Dermis blood vessel endothelial cell (primary cell): ENCODE measurements around the gene NOXRED1. TPM values are rescaled to one million over a fixed set of nuclear protein-coding genes. Genes with fewer than 3 reads are reported as not detected.
A peak's percentile ranks its signal among the peaks of the same experiment; 100 is the strongest.

Experiments used
- DNase-seq: peaks from one replicate; pipeline ENCODE4 v3.0.0; 2010
- total RNA-seq: library from RNA; depleted of rRNA; stranded (reverse); fragments of >200 nt; gene quantifications from 2 replicates; pipeline ENCODE4 v1.2.3, GENCODE V29; 2014

Gene NOXRED1
- total RNA-seq, 1 donor from 2014 or later = under 0.01 TPM

GRCh38 chr14:77406718-77407117 is 16.6 kb downstream of the NOXRED1 start:
- DNase-seq = no peak

GRCh38 chr14:77406086-77406485 is 17.2 kb downstream of the NOXRED1 start:
- no peak for DNase-seq

DNA sequence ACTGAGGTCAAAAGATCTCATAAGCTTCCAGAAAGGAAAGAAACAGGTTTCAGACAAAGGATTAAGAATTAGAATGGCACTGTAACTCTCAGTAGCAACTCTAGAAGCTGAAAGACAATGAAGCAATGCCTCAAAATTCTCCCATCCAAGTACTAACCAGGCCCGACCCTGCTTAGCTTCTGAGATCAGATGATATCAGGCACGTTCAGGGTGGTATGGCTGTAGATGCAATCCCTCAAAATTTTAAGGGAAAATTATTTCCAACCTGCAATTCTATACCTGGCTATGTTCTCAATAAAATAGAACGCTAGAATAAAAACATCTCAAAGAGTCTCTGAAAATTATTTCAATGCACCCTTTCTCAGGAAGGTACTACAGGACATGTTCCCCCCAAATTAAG is 19.6 kb downstream of the NOXRED1 start:
- no peak for DNase-seq

GRCh38 chr14:77400216-77400615 is 23.1 kb downstream of the NOXRED1 start:
- DNase-seq = no peak

- DNase-seq = no peak
These were observed 33.1 kb downstream of the NOXRED1 start for GRCh38 chr14:77390188-77390587.

DNA sequence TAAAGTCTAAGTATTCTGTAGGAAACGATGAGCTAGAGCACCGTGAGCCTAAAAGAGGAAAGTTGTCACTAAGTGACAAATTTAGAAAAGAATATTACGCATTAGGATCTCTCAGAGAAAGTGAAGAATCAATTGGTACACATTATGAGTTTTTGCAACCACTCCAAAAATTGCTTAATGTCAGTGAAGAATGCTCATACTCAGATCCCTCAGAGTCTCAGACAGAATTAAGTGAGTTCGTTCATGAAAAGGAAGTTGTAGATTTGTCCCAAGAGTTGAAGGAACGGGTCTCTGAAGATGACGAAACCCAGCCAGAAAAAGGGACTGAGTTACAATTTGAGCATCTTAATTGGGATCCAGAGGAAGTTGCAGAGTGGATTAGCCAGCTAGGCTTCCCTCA is 44.6 kb downstream of the NOXRED1 start:
- no peak for DNase-seq

DNA sequence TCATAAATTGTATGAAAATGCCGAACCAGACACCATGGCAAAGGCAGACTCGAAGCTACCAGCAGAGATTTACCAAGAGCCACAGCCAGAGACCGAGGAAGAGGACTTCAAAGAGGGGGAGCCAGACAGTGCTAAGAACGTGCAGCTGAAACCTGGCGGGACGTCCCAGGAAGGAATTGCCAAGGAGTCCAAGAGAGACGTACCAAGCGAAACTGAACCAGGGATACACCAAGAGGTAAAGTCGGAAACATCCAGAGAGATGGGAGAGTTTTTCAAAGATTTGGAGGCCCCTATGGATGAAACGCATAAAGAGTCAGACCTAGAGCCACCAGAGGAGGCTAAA is 45.9 kb downstream of the NOXRED1 start:
- DNase-seq = no peak

- peak; percentile 92 for DNase-seq
These were observed 46.4 kb downstream of the NOXRED1 start, which contains the start of the genes SAMD15 and TMED8 for GRCh38 chr14:77376771-77377501. TSS of gene SAMD15 (plus strand) at chr14:77377379. CDS start at chr14:77377419, 40 bp downstream. TSS of gene TMED8 (minus strand) at chr14:77377094. CDS start at chr14:77377053, 41 bp downstream.

GRCh38 chr14:77375973-77376770 is 47.2 kb downstream of the NOXRED1 start:
- peak; percentile 31 for DNase-seq

- DNase-seq = no peak
These were observed 48.0 kb downstream of the NOXRED1 start for GRCh38 chr14:77375164-77375950.

GRCh38 chr14:77372304-77372841 is 51.0 kb downstream of the NOXRED1 start:
- DNase-seq = no peak

- DNase-seq = no peak
These were observed 54.0 kb downstream of the NOXRED1 start for GRCh38 chr14:77369285-77369684.

DNA sequence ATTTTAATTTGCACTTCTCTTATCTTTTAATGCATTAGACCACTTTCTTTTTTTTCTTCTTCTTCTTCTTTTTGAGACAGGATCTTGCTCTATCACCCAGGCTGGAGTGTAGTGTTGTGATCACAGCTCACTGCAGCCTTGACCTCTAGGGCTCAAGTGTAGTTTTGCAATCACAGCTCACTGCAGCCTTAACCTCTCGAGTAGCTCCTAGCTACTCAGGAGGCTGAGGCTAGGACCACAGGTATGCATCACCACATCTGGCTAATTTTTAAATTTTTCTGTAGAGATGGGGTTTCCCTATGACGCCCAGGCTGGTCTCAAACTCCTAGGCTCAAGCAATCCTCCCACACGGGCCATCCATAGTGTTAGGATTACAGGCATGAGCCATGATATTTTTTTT is 59.2 kb downstream of the NOXRED1 start:
- DNase-seq = no peak

DNA sequence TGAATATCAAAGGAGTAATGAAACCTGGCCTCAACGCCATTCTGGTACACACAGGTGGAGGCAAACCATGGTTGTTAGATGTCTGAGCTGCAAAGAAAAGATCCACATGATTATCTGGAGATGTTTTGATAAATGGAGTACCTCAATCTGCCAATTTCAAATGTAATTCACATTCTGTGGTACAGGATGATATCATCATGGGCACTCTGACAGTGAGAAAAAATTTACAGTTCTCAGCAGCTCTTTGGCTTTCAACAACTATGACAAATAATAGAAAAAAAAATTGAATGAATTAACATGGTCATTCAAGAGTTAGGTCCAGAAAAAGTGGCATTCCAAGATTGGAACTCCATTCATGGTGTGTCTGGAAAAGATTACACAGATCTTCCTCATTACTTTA is 63.7 kb downstream of the NOXRED1 start:
- no peak for DNase-seq

DNA sequence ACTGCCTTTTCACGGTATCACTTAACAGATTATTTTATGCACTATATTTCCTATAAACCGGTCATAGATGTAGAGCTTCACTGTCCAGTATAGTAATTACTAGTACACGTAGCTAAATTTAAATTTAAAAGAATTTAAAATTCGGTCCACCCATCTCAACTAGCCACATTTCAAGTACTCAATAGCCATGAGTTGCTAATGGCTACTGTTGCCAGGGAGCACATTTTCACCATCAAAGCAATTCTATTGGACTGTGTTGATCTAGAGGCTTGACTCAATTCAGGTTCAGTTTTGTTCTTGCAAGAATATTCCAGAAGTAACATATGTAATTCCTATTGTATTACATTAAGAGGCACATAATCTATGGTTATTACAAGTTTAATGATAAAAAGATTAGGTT is 66.4 kb downstream of the NOXRED1 start:
- DNase-seq = no peak

- DNase-seq = no peak
These were observed 67.5 kb downstream of the NOXRED1 start for GRCh38 chr14:77355811-77356210.

DNA sequence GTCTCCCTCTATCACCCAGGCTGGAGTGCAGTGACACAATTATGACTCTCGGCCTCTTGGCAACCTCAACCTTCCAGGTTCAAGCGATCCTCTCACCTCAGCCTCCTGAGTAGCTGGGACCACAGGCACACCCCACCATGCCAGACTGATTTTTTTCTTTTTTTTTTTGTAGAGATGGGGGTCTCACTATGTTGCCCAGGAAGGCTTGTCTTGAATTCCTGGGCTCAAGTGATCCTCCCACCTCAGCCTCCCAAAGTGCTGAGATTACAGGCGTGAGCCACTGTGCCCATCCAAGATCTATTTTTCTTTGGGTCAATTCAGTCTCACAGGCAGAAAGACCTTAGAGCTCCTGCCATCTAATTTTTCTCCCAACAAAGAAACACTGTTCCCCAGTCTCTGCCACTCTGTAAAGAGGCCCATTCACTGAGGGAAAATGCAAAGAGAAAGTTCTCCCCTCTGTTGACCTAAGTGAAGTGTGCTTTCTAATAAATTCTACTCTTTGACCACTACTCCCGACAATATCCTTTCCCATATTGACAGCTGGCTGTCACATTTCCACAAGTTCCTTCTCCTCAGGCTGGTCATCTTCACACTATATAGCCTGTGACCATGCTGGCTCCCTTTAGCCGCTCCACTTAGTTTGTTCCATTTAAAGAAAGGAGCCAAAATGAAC is 69.7 kb downstream of the NOXRED1 start:
- DNase-seq = no peak

GRCh38 chr14:77347751-77348150 is 75.6 kb downstream of the NOXRED1 start:
- DNase-seq = no peak

DNA sequence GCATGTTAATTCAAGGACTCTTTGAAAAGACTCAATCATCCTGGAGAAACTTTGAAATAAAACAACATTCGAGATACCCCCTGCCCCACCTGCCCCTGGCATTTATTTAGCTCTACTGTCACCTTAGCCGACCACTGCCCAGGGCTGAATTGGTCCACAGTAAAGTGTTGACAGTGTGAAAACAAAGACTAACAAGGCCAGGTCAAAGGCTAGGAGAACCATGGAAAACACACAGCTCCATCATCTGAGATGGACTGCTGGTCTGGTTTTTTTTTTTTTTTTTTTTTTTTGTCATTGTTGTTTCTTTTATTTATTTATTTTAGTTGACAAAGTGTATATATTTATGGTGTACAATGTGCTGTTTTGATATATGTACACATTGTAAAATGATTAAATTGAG is 76.8 kb downstream of the NOXRED1 start:
- DNase-seq = no peak

DNA sequence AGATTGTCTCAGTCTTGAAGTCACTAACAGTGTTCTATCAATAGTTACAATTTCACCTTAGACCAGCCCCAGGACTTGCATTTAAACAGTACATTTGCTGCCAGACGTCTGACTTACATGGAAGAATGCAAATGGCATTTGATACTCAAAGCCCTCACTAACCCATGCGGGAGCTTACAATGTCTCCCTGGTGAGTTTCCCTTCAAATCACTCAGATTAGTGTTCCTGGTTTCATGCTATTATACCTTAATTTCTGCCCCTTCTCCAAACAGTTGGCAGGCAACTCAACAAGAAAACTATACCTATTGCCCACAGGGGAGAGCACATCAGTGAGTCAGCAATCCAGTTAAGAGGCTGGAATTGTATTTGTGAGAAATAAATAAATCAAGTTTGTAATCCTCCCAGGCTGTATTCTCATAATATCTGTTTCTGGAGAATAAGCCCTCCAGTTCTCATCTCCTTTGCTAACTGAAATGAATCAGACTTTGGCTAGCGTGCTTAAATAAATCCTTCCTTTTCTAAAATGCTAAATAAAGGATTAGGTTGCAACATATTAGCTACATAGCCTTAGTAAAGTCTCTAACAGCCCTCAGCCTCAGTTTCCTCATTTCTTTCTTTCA is 78.8 kb downstream of the NOXRED1 start:
- DNase-seq = no peak
